ENCODE measurements around the gene TULP4. TPM values are rescaled to one million over a fixed set of nuclear protein-coding genes. Genes with fewer than 3 reads are reported as not detected.

The TULP4 gene
- total and polyA plus RNA-seq, 2 donors (not counting 1 experiment from before 2014, with no cell fraction given), result 12.0 to 90.0 TPM

GRCh38 chr6:158543606-158544185 lies 231.4 kb downstream of the TULP4 start:
- H3K4me3 ChIP-seq (ENCODE audit: control extremely low read depth in 1 of 5, extremely low read depth in 1 of 5, insufficient read depth in 1 of 5, low read depth in 2 of 5, low read length in 4 of 5), result no peak overlapping the region
- DNase-seq (no peak), ATAC-seq (ENCODE audit: low read depth) (no peak)
- H2AFZ ChIP-seq (ENCODE audit: insufficient read depth, low read depth, low read length, poor library complexity, severe bottlenecking), result no peak overlapping the region
- no peaks in the 10 kb centered on the region for H3K79me2 ChIP-seq (ENCODE audit: control insufficient read depth, insufficient read depth, low read length)
- WGBS (ENCODE audit: insufficient coverage), result 90% methylated on average over 11 of the region's 12 CpGs
- H3K9me3 ChIP-seq (ENCODE audit: control extremely low read depth in 1 of 3, control insufficient read depth in 2 of 3, insufficient read depth in 1 of 3, low read length in 2 of 3), result no peaks in the 10 kb centered on the region
- H3K9ac ChIP-seq (ENCODE audit: low read length), result no peak overlapping the region
- Mint-ChIP-seq H3K9me3 (ENCODE audit: insufficient read depth) (no peaks in the 10 kb centered on the region), H3K27ac (no peak overlapping the region), H3K27me3 (peaks cover 60% of the 10 kb centered on the region), H3K4me3 (no peak overlapping the region), H3K4me1 (no peaks in the 10 kb centered on the region)
- CTCF ChIA-PET, result no interaction called here
- H3K36me3 ChIP-seq (replicated peaks in 1 of 2; ENCODE audit: control extremely low read depth in 1 of 2, control insufficient read depth in 1 of 2, extremely low read depth in 1 of 2, insufficient read depth in 2 of 2, low read length in 1 of 2), result no peaks in the 10 kb centered on the region
- H3K4me2 ChIP-seq (replicated peaks; ENCODE audit: low read depth, low read length, poor library complexity, severe bottlenecking), result no peak overlapping the region
- H3K27ac ChIP-seq (ENCODE audit: low read length in 2 of 2), result no peak overlapping the region
- H3K4me1 ChIP-seq (ENCODE audit: control insufficient read depth in 2 of 2, insufficient read depth in 2 of 2, low read length in 2 of 2), result no peaks in the 10 kb centered on the region
- peaks cover 0 to 26% (median 6%) of the 10 kb centered on the region in 4 experiments for H3K27me3 ChIP-seq (replicated peaks in 1 of 4; ENCODE audit: control extremely low read depth in 1 of 4, control insufficient read depth in 3 of 4, insufficient read depth in 4 of 4, low read length in 3 of 4)
- no peaks in the 10 kb centered on the region for H4K20me1 ChIP-seq (ENCODE audit: control insufficient read depth, insufficient read depth, low read length, poor library complexity, severe bottlenecking)
- intact Hi-C loops (cut with micrococcal nuclease), result no loop called here
- no peak for TF ChIP-seq EZH2 (IDR thresholded peaks at IDR 0.05; ENCODE audit: borderline replicate concordance, insufficient read depth, low read depth, low read length, poor library complexity, severe bottlenecking)
- POLR2A ChIA-PET, result interaction anchor here (0.6 kb wide), 1 partner anchor 584 kb away, joined by 3 read pairs; no protein-coding TSS in a partner anchor

DNA sequence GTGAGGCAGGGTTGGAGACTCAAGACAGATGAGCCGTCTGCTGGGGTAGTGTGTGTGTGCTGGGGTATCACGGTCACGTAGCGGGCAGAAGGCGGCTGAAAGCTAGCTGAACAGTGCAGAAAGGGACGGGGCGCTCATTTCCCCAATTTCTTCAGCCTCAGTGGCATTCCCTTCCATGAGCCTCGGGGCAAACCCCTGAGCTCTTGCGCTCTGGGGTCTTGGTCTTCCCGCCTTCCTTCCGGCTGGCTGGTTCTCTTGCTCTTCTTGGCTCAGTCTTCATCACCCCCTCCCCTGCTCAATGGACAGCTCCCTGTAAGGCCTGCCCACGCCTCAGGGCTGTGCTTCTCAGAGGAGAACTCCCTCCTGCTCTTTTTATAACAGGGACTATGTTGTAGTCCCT lies 232.2 kb downstream of the TULP4 start:
- Mint-ChIP-seq H3K4me3 (no peak overlapping the region), H3K27ac (no peak overlapping the region), H3K27me3 (peaks cover 55% of the 10 kb centered on the region), H3K9me3 (ENCODE audit: insufficient read depth) (no peaks in the 10 kb centered on the region), H3K4me1 (no peaks in the 10 kb centered on the region)
- no peaks in the 10 kb centered on the region for H3K36me3 ChIP-seq (replicated peaks in 1 of 2; ENCODE audit: control extremely low read depth in 1 of 2, control insufficient read depth in 1 of 2, extremely low read depth in 1 of 2, insufficient read depth in 2 of 2, low read length in 1 of 2)
- ChIA-PET CTCF (no interaction called here), POLR2A (no interaction called here)
- H2AFZ ChIP-seq (ENCODE audit: insufficient read depth, low read depth, low read length, poor library complexity, severe bottlenecking), result no peak overlapping the region
- no peaks in the 10 kb centered on the region for H4K20me1 ChIP-seq (ENCODE audit: control insufficient read depth, insufficient read depth, low read length, poor library complexity, severe bottlenecking)
- no peaks in the 10 kb centered on the region for H3K4me1 ChIP-seq (ENCODE audit: control insufficient read depth in 2 of 2, insufficient read depth in 2 of 2, low read length in 2 of 2)
- H3K4me3 ChIP-seq (ENCODE audit: control extremely low read depth in 1 of 5, extremely low read depth in 1 of 5, insufficient read depth in 1 of 5, low read depth in 2 of 5, low read length in 4 of 5), result no peak overlapping the region
- TF ChIP-seq EZH2 (IDR thresholded peaks at IDR 0.05; ENCODE audit: borderline replicate concordance, insufficient read depth, low read depth, low read length, poor library complexity, severe bottlenecking), result no peak
- TF ChIP-seq CTCF (IDR thresholded peaks at IDR 0.05), result no peak
- no peaks in the 10 kb centered on the region for H3K9me3 ChIP-seq (ENCODE audit: control extremely low read depth in 1 of 3, control insufficient read depth in 2 of 3, insufficient read depth in 1 of 3, low read length in 2 of 3)
- H3K9ac ChIP-seq (ENCODE audit: low read length), result no peak overlapping the region
- H3K27ac ChIP-seq (ENCODE audit: low read length in 2 of 2), result no peak overlapping the region
- no peak overlapping the region for H3K4me2 ChIP-seq (replicated peaks; ENCODE audit: low read depth, low read length, poor library complexity, severe bottlenecking)
- 93% methylated on average over 12 of the region's 12 CpGs for WGBS (ENCODE audit: insufficient coverage)
- ATAC-seq (ENCODE audit: low read depth), result no peak
- no peaks in the 10 kb centered on the region for H3K79me2 ChIP-seq (ENCODE audit: control insufficient read depth, insufficient read depth, low read length)
- H3K27me3 ChIP-seq (replicated peaks in 1 of 4; ENCODE audit: control extremely low read depth in 1 of 4, control insufficient read depth in 3 of 4, insufficient read depth in 4 of 4, low read length in 3 of 4), result peaks cover 0 to 21% (median 5%) of the 10 kb centered on the region in 4 experiments
- intact Hi-C loops (cut with micrococcal nuclease), result no loop called here
- DNase-seq, result no peak
